HEK293T (cell line): ENCODE measurements around the gene ZNF512B.
A peak's percentile ranks its signal among the peaks of the same experiment; 100 is the strongest.

Experiments used
- CTCF ChIA-PET: fragments of 350-600 bp; formaldehyde crosslinking; extraction: SDS; loops from one replicate; lab custom pipeline; 2021; ENCODE audit warnings: antibody characterized with exemption, inconsistent platforms; lab: Yijun Ruan, JAX
- POLR2A ChIA-PET: fragments of 350-600 bp; formaldehyde crosslinking; extraction: SDS; loops from one replicate; lab custom pipeline; 2020; ENCODE audit warnings: antibody characterized with exemption, inconsistent platforms; lab: Yijun Ruan, JAX
- DNase-seq: peaks from one replicate; pipeline ENCODE4 v3.0.0; 2012; ENCODE audit warnings: mixed read lengths; ENCODE audit errors: extremely low spot score
- ARNT ChIP-seq: fragments of 450-650 bp; IDR thresholded peaks from 2 replicates; pipeline ENCODE4 v1.6.1; 2017; ENCODE audit warnings: mild to moderate bottlenecking
- BHLHE40 ChIP-seq: fragments of 450-650 bp; IDR thresholded peaks from 2 replicates; pipeline ENCODE4 v1.6.1; 2016; ENCODE audit warnings: mild to moderate bottlenecking, moderate library complexity, borderline replicate concordance
- CTBP1 ChIP-seq: fragments of 450-650 bp; IDR thresholded peaks from 2 replicates; pipeline ENCODE4 v1.6.1; 2016; ENCODE audit warnings: borderline replicate concordance
- ELF4 ChIP-seq: fragments of 450-650 bp; IDR thresholded peaks from 2 replicates; pipeline ENCODE4 v1.6.1; 2017; ENCODE audit warnings: antibody characterized with exemption
- FOXA1 ChIP-seq: fragments of 450-650 bp; IDR thresholded peaks from 2 replicates; pipeline ENCODE4 v1.6.1; 2016; ENCODE audit warnings: mild to moderate bottlenecking
- FOXK2 ChIP-seq: fragments of 450-650 bp; IDR thresholded peaks from 2 replicates; pipeline ENCODE4 v1.6.1; 2016; ENCODE audit warnings: mild to moderate bottlenecking
- FOXM1 ChIP-seq: fragments of 450-650 bp; IDR thresholded peaks from 2 replicates; pipeline ENCODE4 v1.6.1; 2017; ENCODE audit warnings: mild to moderate bottlenecking, borderline replicate concordance
- HDGF ChIP-seq: fragments of 450-650 bp; IDR thresholded peaks from 2 replicates; pipeline ENCODE4 v1.6.1; 2017; ENCODE audit warnings: antibody characterized with exemption, borderline replicate concordance
- L3MBTL2 ChIP-seq: fragments of 450-650 bp; conservative IDR thresholded peaks from 2 replicates; pipeline ENCODE4 v1.6.1; 2016; ENCODE audit warnings: mild to moderate bottlenecking
- LEF1 ChIP-seq: fragments of 450-650 bp; IDR thresholded peaks from 2 replicates; pipeline ENCODE4 v1.6.1; 2017; ENCODE audit warnings: mild to moderate bottlenecking, borderline replicate concordance
- NFRKB ChIP-seq: fragments of 450-650 bp; IDR thresholded peaks from 2 replicates; pipeline ENCODE4 v1.6.1; 2016; ENCODE audit warnings: mild to moderate bottlenecking, moderate library complexity
- SP1 ChIP-seq: fragments of 450-650 bp; IDR thresholded peaks from 2 replicates; pipeline ENCODE4 v1.6.1; 2017
- SUZ12 ChIP-seq: fragments of 450-650 bp; IDR thresholded peaks from 2 replicates; pipeline ENCODE4 v1.6.1; 2016; ENCODE audit warnings: mild to moderate bottlenecking
- TARDBP ChIP-seq: fragments of 450-650 bp; IDR thresholded peaks from 2 replicates; pipeline ENCODE4 v1.6.1; 2016
- ZNF384 ChIP-seq: fragments of 450-650 bp; IDR thresholded peaks from 2 replicates; pipeline ENCODE4 v1.6.1; 2016
- TF ChIP-seq, protein P1 (sequence below): fragments of 450-650 bp; IDR thresholded peaks from 2 replicates; pipeline ENCODE4 v1.6.1; 2016

The ZNF512B gene

DNA sequence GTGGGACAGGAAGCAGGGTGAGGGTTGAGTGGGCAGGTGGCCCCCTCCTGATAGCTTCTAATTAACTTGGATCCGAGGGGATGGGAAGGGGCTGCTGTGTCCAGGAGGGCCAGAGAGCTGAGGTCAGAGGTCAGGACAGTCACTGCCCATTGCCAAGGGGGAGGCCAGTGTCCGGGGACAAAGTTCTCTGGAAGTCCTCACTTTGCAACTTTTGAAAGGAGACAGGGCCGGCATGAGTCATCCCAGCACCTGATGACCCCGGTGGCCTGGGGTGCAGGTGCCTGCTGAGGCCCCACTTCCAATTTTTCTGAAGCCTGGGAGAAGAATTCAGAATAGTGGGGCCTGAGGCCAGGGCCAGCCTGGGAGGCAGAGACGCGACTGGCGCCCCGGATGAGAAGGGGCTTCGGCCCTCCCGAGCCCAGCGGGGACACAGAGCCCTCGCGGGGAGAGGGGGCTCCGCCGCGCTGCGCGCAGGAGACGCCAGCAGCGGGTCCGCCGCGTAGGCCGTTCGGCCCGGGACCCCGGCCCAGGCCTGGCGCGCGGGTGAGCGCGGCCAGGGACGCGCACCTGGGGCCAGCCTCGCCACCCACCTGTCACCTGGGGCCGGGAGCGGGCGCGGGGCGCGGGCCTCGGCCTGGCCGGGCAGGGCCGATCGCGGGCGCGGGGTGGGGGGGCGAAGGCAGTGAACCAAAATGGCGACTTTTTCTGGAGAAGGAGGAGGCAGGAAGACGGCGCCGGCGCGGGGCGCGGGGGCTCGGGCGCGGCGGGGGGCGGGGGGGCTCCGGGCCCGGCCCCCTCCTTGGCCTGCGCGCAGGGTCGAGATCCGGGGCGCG is 586 bp downstream of the ZNF512B start:
- no peak for TF ChIP-seq FOXM1
- no peak for TF ChIP-seq ZNF384
- no peak for TF ChIP-seq FOXA1
- TF ChIP-seq L3MBTL2: no peak
- no peak for TF ChIP-seq ARNT
- no peak for TF ChIP-seq BHLHE40
- TF ChIP-seq TARDBP: no peak
- CTCF ChIA-PET: no interaction called here
- POLR2A ChIA-PET: interaction anchor here (1.1 to 3.2 kb wide), 2 partner anchors 11 to 12 kb away, joined by 3 to 27 read pairs; partner anchors contain the start of gene UCKL1
- DNase-seq: peak; percentile 41

DNA sequence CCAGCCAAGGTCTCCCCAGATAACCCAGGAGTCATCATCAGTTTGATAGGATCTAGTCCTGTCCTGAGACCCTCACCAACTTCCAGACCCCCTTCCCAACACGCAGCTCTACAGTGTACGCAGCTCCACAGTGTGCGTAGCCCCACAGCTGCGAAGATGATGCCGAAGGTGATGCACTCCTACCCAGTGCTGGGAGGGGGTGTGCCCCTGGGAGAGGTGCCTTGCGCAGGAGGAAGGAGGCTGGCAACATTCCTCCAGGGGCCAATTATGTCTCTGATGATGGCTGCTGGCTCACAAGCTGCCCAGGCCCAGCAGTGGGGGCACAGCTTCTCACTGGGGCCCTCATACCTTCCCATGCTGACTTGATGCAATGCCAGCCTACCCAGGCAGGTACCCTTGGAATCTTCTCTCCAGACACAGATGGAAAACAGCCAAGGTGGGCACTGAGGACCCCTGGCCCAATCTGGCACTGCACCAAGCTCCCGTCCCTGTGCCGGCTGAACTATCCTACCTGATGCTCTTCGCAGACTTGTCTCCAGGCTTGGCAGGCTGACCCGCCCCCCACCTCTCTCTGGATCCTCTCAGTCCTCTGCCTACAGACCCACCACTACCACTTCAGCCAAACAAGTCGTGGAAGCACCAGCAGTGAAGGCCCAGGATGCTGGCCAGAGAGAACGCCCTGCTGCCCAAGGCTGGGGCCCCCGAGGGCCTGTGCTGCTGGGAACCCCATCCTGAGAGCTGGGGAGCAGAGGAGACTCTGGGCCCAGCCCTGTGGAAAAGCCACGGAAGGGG is 1.4 kb downstream of the ZNF512B start:
- TF ChIP-seq LEF1 (no peak), FOXK2 (no peak), ELF4 (no peak), ZNF384 (no peak), TARDBP (no peak), SUZ12 (no peak), FOXA1 (no peak), ARNT (no peak)
- TF ChIP-seq, protein P1, sequence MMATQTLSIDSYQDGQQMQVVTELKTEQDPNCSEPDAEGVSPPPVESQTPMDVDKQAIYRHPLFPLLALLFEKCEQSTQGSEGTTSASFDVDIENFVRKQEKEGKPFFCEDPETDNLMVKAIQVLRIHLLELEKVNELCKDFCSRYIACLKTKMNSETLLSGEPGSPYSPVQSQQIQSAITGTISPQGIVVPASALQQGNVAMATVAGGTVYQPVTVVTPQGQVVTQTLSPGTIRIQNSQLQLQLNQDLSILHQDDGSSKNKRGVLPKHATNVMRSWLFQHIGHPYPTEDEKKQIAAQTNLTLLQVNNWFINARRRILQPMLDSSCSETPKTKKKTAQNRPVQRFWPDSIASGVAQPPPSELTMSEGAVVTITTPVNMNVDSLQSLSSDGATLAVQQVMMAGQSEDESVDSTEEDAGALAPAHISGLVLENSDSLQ: no peak
- ChIA-PET POLR2A (interaction anchor here (1.1 to 3.2 kb wide), 2 partner anchors 11 to 12 kb away, joined by 3 to 27 read pairs; partner anchors contain the start of gene UCKL1), CTCF (interaction anchor here (0.8 kb wide), 1 partner anchor 11 kb away, joined by 3 read pairs; no protein-coding TSS in a partner anchor)
- no peak for DNase-seq

DNA sequence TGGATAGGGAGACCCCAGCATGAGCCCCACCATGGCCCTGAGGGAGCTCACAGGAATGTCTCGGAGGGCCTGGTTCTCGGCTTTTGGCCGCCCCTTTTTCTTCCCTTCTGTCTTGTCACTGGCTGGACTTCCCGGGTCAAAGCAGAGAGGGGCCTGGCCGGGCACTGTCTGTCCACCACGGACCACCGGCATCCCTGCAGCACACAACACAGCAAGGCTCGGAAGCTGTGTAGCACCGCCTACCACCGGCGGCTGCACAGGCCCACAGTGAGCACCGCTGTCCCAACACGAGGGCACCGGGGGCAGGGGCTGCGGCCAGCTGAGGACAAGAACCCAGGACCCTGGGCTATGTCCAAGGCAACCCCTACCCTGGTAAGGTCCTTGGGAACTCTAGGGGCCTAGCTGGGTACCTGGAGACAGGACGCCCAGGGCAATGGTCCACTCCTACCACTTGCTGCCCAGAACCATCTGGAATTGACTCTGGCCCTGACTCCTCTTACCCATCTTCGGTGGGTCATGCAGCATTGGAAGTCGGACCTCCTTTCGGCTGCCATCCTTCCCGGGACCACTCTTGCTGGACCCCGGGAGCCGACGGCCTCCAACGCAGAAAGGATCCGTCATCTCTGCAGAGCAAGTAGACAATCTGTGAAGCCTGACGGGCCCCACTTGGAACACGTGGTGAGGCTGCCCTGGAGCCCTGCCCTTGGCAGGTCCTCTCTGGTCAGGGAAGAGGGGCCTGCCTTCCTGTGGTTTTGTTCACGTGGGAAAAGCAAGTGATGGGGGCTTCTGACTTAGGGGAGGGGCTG is 2.2 kb downstream of the ZNF512B start:
- POLR2A ChIA-PET: interaction anchor here (3.2 kb wide), 1 partner anchor 10 kb away, joined by 27 read pairs; the partner anchor contains the start of gene UCKL1
- no peak for DNase-seq
- CTCF ChIA-PET: interaction anchor here (0.8 kb wide), 1 partner anchor 10 kb away, joined by 3 read pairs; no protein-coding TSS in a partner anchor
- TF ChIP-seq L3MBTL2 (no peak), SP1 (no peak), ARNT (no peak), FOXM1 (no peak), NFRKB (no peak), SUZ12 (no peak), HDGF (no peak), TARDBP (no peak)

DNA sequence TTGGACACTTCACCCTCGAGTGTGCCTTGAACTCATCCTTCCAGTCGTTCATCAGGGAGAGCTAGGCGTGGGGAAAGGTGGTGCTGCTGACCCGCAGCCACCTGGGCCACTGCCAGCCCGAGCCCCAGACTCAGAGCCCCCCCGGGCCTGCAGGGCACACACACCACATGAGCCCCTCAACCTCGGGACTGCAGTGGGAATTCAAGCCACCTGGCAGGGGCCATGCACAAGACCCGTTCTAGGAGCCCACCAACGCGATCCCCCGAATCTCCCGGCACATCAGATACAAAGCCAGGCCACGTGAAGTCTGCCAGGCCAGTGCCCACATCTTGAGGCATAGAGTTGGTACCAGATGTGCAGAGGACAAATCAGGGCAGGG is 2.8 kb downstream of the ZNF512B start:
- ChIA-PET POLR2A (interaction anchor here (3.2 kb wide), 1 partner anchor 10 kb away, joined by 27 read pairs; the partner anchor contains the start of gene UCKL1), CTCF (no interaction called here)
- TF ChIP-seq, protein P1: no peak
- TF ChIP-seq L3MBTL2 (no peak), HDGF (no peak), SP1 (no peak), BHLHE40 (no peak), ELF4 (no peak), CTBP1 (no peak), FOXM1 (no peak), ARNT (no peak), FOXA1 (no peak), FOXK2 (no peak), SUZ12 (no peak), LEF1 (no peak), ZNF384 (no peak)
- DNase-seq: no peak

DNA sequence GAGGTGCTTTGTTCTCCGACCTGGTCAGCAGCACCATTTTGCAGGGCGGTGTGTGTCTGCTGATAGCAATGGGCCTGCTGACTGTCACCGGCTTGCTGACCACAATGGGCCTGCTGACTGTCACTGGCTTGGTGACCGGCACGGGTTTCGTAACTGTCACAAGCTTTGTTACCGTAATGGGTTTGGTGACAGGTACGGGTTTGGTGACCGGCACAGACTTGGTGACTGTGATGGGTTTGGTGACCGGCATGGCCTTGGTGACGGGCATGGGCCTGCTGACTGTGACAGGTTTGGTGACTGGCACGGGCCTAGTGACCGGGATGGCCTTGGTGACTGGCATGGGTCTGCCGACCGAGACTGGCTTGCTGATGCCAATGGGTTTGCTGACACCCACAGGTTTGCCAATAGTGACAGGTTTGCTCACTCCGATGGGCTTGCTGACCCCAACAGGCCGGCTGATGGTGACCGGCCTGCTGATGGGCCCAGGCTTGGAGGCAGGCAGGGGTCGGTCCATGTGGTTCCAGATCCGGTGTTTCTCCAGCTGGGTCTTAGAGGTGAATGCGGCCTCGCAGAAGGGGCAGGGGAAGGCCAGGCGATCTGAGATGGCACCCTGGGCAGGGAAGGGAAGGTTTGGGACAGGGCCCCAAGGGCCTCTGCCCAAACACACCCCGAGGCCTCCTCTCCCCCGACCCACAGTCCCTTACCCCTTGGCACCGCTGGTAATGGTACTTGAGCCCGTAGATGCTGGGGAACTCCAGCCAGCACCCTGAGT is 3.4 kb downstream of the ZNF512B start:
- DNase-seq: no peak
- no peak for TF ChIP-seq TARDBP
- TF ChIP-seq ELF4: no peak
- TF ChIP-seq HDGF: no peak
- TF ChIP-seq FOXM1: no peak
- TF ChIP-seq SUZ12: no peak
- TF ChIP-seq LEF1: no peak
- TF ChIP-seq, protein P1: no peak
- TF ChIP-seq L3MBTL2: no peak
- no peak for TF ChIP-seq SP1
- TF ChIP-seq FOXA1: no peak
- no peak for TF ChIP-seq FOXK2
- TF ChIP-seq CTBP1: no peak
- no peak for TF ChIP-seq NFRKB
- ChIA-PET CTCF (interaction anchor here (0.7 kb wide), 1 partner anchor 325 kb away, joined by 3 read pairs; no protein-coding TSS in a partner anchor), POLR2A (interaction anchor here (3.2 kb wide), 1 partner anchor 9 kb away, joined by 27 read pairs; the partner anchor contains the start of gene UCKL1)
